HEK293 (cell line): Measurements from ENCODE around the gene EPHA6.

Experiments
- CTCF ChIA-PET: fragments of 350-600 bp; formaldehyde crosslinking; extraction: SDS; loops from one replicate; lab custom pipeline; 2021; ENCODE audit warnings: antibody characterized with exemption; lab: Yijun Ruan, JAX
- POLR2A ChIA-PET: fragments of 300-600 bp; formaldehyde crosslinking; extraction: SDS; loops from one replicate; lab custom pipeline; 2020; ENCODE audit warnings: antibody characterized with exemption, inconsistent platforms; lab: Yijun Ruan, JAX
- H3K27ac ChIP-seq: fragments of 200-500 bp; sonication (Bioruptor generic); 2 replicates; pipeline ENCODE4 v1.5.1; 2014; ENCODE audit warnings: low read depth, low read length, control low read depth, inconsistent platforms; ENCODE audit errors: extremely low read depth
- H3K36me3 ChIP-seq, 2 experiments: fragments of 200-500 bp in 1 of 2; sonication (Bioruptor generic) in 1 of 2; 1 replicate in 1 of 2; 2 replicates in 1 of 2; pipeline ENCODE4 v1.5.1; 2014 to 2017; ENCODE audit warnings: inconsistent platforms in 2 of 2, low read length in 2 of 2; ENCODE audit not compliant: control insufficient read depth in 2 of 2, insufficient read depth in 1 of 2
- H3K4me1 ChIP-seq: fragments of 200-500 bp; sonication (Bioruptor generic); 2 replicates; pipeline ENCODE4 v1.5.1; 2014; ENCODE audit warnings: mild to moderate bottlenecking, low read length, inconsistent platforms; ENCODE audit not compliant: control insufficient read depth, insufficient read depth
- H3K4me3 ChIP-seq: 2 replicates; pipeline ENCODE4 v1.5.1; 2011; ENCODE audit warnings: low read depth, mild to moderate bottlenecking, control low read depth, low read length, moderate library complexity
- H3K9me3 ChIP-seq: fragments of 200-500 bp; sonication (Bioruptor generic); 2 replicates; pipeline ENCODE4 v1.5.1; 2014; ENCODE audit warnings: low read depth, low read length, inconsistent platforms; ENCODE audit not compliant: control insufficient read depth, insufficient read depth
- CTCF ChIP-seq: fragments of 450-650 bp; formaldehyde crosslinking; IDR thresholded peaks from 2 replicates; pipeline ENCODE4 v1.5.1; 2016; ENCODE audit warnings: missing biosample characterization, missing genetic modification characterization
- GLI2 ChIP-seq: fragments of 450-650 bp; formaldehyde crosslinking; IDR thresholded peaks from 2 replicates; pipeline ENCODE4; 2017; ENCODE audit warnings: missing biosample characterization, missing genetic modification characterization, low read depth, borderline replicate concordance
- PRDM10 ChIP-seq: fragments of 450-650 bp; formaldehyde crosslinking; IDR thresholded peaks from 2 replicates; pipeline ENCODE4 v1.5.1; 2016; ENCODE audit warnings: missing biosample characterization, missing genetic modification characterization
- REST ChIP-seq: fragments of 450-650 bp; formaldehyde crosslinking; IDR thresholded peaks from 2 replicates; pipeline ENCODE4 v1.5.1; 2016; ENCODE audit warnings: missing biosample characterization, missing genetic modification characterization
- SP2 ChIP-seq: fragments of 450-650 bp; formaldehyde crosslinking; IDR thresholded peaks from 2 replicates; pipeline ENCODE4 v1.5.1; 2016; ENCODE audit warnings: missing biosample characterization, missing genetic modification characterization
- ZBTB8A ChIP-seq: fragments of 450-650 bp; formaldehyde crosslinking; IDR thresholded peaks from 2 replicates; pipeline ENCODE4 v1.5.1; 2016; ENCODE audit warnings: missing biosample characterization, missing genetic modification characterization
- ZFP37 ChIP-seq: fragments of 450-650 bp; formaldehyde crosslinking; IDR thresholded peaks from 2 replicates; pipeline ENCODE4 v1.5.1; 2016; ENCODE audit warnings: missing biosample characterization, missing genetic modification characterization
- ZFP41 ChIP-seq: fragments of 450-650 bp; formaldehyde crosslinking; IDR thresholded peaks from 2 replicates; pipeline ENCODE4 v1.5.1; 2016; ENCODE audit warnings: missing biosample characterization, missing genetic modification characterization, borderline replicate concordance
- ZNF157 ChIP-seq: fragments of 450-650 bp; formaldehyde crosslinking; IDR thresholded peaks from 2 replicates; pipeline ENCODE4 v1.5.1; 2016; ENCODE audit warnings: missing biosample characterization, missing genetic modification characterization
- ZNF175 ChIP-seq: fragments of 450-650 bp; formaldehyde crosslinking; IDR thresholded peaks from 2 replicates; pipeline ENCODE4 v1.5.1; 2016; ENCODE audit warnings: missing biosample characterization, missing genetic modification characterization
- ZNF2 ChIP-seq: fragments of 450-650 bp; formaldehyde crosslinking; IDR thresholded peaks from 2 replicates; pipeline ENCODE4 v1.5.1; 2016; ENCODE audit warnings: missing biosample characterization, missing genetic modification characterization
- ZNF214 ChIP-seq: fragments of 450-650 bp; formaldehyde crosslinking; IDR thresholded peaks from 2 replicates; pipeline ENCODE4 v1.5.1; 2017; ENCODE audit warnings: missing biosample characterization, mild to moderate bottlenecking, missing genetic modification characterization, borderline replicate concordance
- ZNF26 ChIP-seq: fragments of 450-650 bp; formaldehyde crosslinking; IDR thresholded peaks from 2 replicates; pipeline ENCODE4 v1.5.1; 2016; ENCODE audit warnings: missing biosample characterization, missing genetic modification characterization
- ZNF335 ChIP-seq: fragments of 450-650 bp; formaldehyde crosslinking; conservative IDR thresholded peaks from 2 replicates; pipeline ENCODE4 v1.5.1; 2016; ENCODE audit warnings: missing biosample characterization, missing genetic modification characterization
- ZNF354C ChIP-seq: fragments of 450-650 bp; formaldehyde crosslinking; IDR thresholded peaks from 2 replicates; pipeline ENCODE4 v1.5.1; 2016; ENCODE audit warnings: missing biosample characterization, missing genetic modification characterization, low read depth, borderline replicate concordance
- ZSCAN18 ChIP-seq: fragments of 450-650 bp; formaldehyde crosslinking; IDR thresholded peaks from 2 replicates; pipeline ENCODE4 v1.5.1; 2016; ENCODE audit warnings: missing biosample characterization, missing genetic modification characterization
- TF ChIP-seq, protein P1 (sequence below): fragments of 450-650 bp; formaldehyde crosslinking; IDR thresholded peaks from 2 replicates; pipeline ENCODE4 v1.5.1; 2017; ENCODE audit warnings: missing biosample characterization, missing genetic modification characterization
- TF ChIP-seq, protein P2 (sequence below): fragments of 450-650 bp; formaldehyde crosslinking; IDR thresholded peaks from 2 replicates; pipeline ENCODE4 v1.5.1; 2016; ENCODE audit warnings: missing biosample characterization, missing genetic modification characterization
- TF ChIP-seq, protein P3 (sequence below): fragments of 450-650 bp; formaldehyde crosslinking; IDR thresholded peaks from 2 replicates; pipeline ENCODE4; 2016; ENCODE audit warnings: missing biosample characterization, missing genetic modification characterization

EPHA6 gene

DNA sequence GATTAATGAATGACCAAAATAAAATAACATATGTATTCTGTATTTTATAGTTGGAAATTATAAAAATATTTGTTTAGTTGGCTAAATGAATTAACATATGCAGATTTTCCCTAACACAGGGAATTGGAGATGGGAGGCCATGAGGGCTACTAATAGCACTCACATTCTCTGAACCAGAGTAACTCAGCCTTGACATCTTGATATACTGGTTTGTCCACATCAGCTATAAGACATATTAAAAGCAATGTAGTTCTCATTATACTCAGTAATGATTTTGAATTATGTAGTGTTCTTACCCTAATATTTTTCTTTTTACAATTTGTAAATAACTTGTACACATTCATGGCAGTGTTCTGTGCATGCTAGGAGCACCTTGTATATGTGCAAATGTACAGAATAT, 255.9 kb downstream of the EPHA6 start:
- Histone ChIP-seq H3K4me1 (no peaks in the 10 kb centered on the region), H3K36me3 (no peaks in the 10 kb centered on the region), H3K4me3 (no peak overlapping the region), H3K27ac (no peak overlapping the region), H3K9me3 (no peaks in the 10 kb centered on the region)
- TF ChIP-seq PRDM10 (tag by site-specific recombination) (no peak), ZNF26 (no peak), ZNF335 (tag by site-specific recombination) (no peak), ZFP37 (no peak)
- TF ChIP-seq, protein P1, sequence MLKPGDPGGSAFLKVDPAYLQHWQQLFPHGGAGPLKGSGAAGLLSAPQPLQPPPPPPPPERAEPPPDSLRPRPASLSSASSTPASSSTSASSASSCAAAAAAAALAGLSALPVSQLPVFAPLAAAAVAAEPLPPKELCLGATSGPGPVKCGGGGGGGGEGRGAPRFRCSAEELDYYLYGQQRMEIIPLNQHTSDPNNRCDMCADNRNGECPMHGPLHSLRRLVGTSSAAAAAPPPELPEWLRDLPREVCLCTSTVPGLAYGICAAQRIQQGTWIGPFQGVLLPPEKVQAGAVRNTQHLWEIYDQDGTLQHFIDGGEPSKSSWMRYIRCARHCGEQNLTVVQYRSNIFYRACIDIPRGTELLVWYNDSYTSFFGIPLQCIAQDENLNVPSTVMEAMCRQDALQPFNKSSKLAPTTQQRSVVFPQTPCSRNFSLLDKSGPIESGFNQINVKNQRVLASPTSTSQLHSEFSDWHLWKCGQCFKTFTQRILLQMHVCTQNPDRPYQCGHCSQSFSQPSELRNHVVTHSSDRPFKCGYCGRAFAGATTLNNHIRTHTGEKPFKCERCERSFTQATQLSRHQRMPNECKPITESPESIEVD (tag by site-specific recombination) = no peak
- CTCF ChIA-PET = no interaction called here
- POLR2A ChIA-PET = no interaction called here

DNA sequence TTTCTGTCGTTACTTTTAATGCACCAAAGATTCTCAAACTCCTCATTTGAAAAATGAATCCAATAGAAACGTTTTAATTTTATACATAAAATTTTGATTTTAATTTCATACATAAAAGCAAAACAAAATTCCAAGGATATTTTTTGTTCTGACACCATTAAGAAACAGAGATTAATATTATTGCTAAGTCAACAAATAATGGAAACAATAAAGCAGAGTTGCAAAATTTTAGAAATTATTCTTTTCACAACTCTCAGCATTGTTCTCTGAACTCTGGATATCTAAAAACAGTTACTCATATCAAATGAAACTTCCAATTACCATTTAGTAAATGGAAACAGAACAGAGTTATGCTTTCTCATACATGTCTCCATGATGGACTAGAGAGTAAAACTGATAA, 260.2 kb downstream of the EPHA6 start:
- ChIA-PET POLR2A (no interaction called here), CTCF (no interaction called here)
- Histone ChIP-seq H3K4me1 (no peaks in the 10 kb centered on the region), H3K27ac (no peak overlapping the region), H3K36me3 (no peaks in the 10 kb centered on the region), H3K9me3 (no peaks in the 10 kb centered on the region), H3K4me3 (no peak overlapping the region)
- TF ChIP-seq CTCF (tag by site-specific recombination) (no peak), REST (tag by site-specific recombination) (no peak), GLI2 (tag by site-specific recombination) (no peak), ZNF214 (tag by site-specific recombination) (no peak), ZFP41 (tag by site-specific recombination) (no peak), ZBTB8A (tag by site-specific recombination) (no peak), ZSCAN18 (tag by site-specific recombination) (no peak), ZNF157 (tag by site-specific recombination) (no peak), ZNF354C (tag by site-specific recombination) (no peak), ZNF2 (no peak), SP2 (tag by site-specific recombination) (no peak), ZNF175 (tag by site-specific recombination) (no peak)
- TF ChIP-seq, protein P2, sequence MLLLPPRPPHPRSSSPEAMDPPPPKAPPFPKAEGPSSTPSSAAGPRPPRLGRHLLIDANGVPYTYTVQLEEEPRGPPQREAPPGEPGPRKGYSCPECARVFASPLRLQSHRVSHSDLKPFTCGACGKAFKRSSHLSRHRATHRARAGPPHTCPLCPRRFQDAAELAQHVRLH (tag by site-specific recombination) = no peak
- TF ChIP-seq, protein P3, sequence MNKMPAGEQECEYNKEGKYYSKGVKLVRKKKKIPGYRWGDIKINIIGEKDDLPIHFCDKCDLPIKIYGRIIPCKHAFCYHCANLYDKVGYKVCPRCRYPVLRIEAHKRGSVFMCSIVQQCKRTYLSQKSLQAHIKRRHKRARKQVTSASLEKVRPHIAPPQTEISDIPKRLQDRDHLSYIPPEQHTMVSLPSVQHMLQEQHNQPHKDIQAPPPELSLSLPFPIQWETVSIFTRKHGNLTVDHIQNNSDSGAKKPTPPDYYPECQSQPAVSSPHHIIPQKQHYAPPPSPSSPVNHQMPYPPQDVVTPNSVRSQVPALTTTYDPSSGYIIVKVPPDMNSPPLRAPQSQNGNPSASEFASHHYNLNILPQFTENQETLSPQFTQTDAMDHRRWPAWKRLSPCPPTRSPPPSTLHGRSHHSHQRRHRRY = no peak
